ENCODE measurements around the gene POLR2L.

GRCh38 chr11:838441-839279, 3.7 kb downstream of the POLR2L start:
- TF ChIP-seq CTCF (IDR thresholded peaks at IDR 0.05) (no peak), POLR2A (IDR thresholded peaks at IDR 0.05) (no peak)

Measured in uterus (tissue), 2 donors.